GM12891 (cell line): ENCODE data around the gene VAV2.

ENCODE experiments used
- PAX5 ChIP-seq: IDR thresholded peaks from 2 replicates; pipeline ENCODE4 v1.6.1; 2011; ENCODE audit warnings: low read length, moderate library complexity, mild to moderate bottlenecking; ENCODE audit not compliant: insufficient read depth, severe bottlenecking
- POLR2A ChIP-seq: IDR thresholded peaks from 2 replicates; pipeline ENCODE4 v1.6.1; 2011; ENCODE audit warnings: low read depth, low read length, control low read depth
- POLR2AphosphoS5 ChIP-seq: IDR thresholded peaks from 2 replicates; pipeline ENCODE4 v1.6.1; 2011; ENCODE audit warnings: low read depth, low read length, control low read depth
- SPI1 ChIP-seq: IDR thresholded peaks from 2 replicates; pipeline ENCODE4 v1.6.1; 2011; ENCODE audit warnings: low read depth, low read length, control low read depth
- TAF1 ChIP-seq: IDR thresholded peaks from 2 replicates; pipeline ENCODE4 v1.6.1; 2011; ENCODE audit warnings: low read depth, low read length, control low read depth

DNA sequence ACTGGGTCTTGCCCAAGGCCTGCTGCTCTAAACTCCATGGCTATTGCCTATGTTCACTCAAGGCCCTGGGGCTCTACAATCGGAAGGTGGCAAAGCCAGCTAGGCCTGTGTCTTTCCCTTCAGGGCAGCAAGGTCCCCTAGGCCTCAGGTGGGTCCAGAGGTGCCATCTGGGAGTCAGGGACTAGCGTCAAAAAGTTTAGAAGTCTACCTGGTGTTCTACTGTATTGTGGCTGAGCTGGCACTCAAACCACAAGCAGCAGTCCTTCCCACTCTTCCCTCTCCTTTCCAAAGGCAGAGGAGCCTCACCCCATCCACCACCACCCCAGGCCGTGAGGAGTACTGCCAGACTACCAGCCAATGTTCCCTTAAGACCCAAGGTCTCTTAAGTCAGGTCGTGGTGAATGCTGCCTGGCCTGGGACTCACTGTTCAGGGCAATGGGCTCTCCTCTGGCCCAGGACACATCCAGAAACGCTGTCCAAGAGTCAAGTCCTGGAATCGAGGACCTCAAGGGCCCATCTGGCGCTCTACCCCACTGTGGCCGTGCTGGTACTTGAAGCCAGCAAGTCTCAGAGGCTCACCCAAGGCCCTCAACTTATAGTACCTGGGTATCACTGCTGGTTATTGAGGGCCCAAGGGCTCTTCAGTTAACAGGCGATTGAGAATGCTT is 241.0 kb downstream of the VAV2 start:
- TF ChIP-seq POLR2A: no peak
- TF ChIP-seq POLR2AphosphoS5: no peak; the same call in 1 of the 2 replicates
- TF ChIP-seq TAF1: no peak
- TF ChIP-seq SPI1: no peak
- TF ChIP-seq PAX5: no peak
